HepG2 (cell line): ENCODE measurements around the gene TPI1. TPM values are rescaled to one million over a fixed set of nuclear protein-coding genes. Genes with fewer than 3 reads are reported as not detected.

Experiments used
- ARNTL ChIP-seq: sonication (generic); formaldehyde crosslinking; IDR thresholded peaks from 2 replicates; pipeline ENCODE4 v1.4.0; 2020; ENCODE audit warnings: mild to moderate bottlenecking, missing genetic modification reagents
- DBP ChIP-seq: sonication (generic); formaldehyde crosslinking; IDR thresholded peaks from 2 replicates; pipeline ENCODE4 v1.4.0; 2020; ENCODE audit warnings: missing genetic modification reagents; ENCODE audit errors: not compliant biosample characterization
- DMAP1 ChIP-seq: IDR thresholded peaks from 2 replicates; pipeline ENCODE4 v1.6.1; 2016
- FOXM1 ChIP-seq: sonication (generic); formaldehyde crosslinking; IDR thresholded peaks from 2 replicates; pipeline ENCODE4 v1.5.0; 2020; ENCODE audit warnings: missing genetic modification reagents
- KDM5B ChIP-seq: sonication (generic); formaldehyde crosslinking; IDR thresholded peaks from 2 replicates; pipeline ENCODE4 v1.4.0; 2020; ENCODE audit warnings: missing genetic modification reagents, mild to moderate bottlenecking, borderline replicate concordance
- MBNL3 ChIP-seq: fragments of 250-450 bp; sonication (Bioruptor Pico); conservative IDR thresholded peaks from 2 replicates; pipeline ENCODE4 v1.8.0; 2022; ENCODE audit warnings: mild to moderate bottlenecking, inconsistent platforms
- MLLT10 ChIP-seq: sonication (generic); formaldehyde crosslinking; IDR thresholded peaks from 2 replicates; pipeline ENCODE4 v1.4.0; 2020; ENCODE audit warnings: missing genetic modification reagents
- ZBTB14 ChIP-seq: sonication (generic); formaldehyde crosslinking; IDR thresholded peaks from 2 replicates; pipeline ENCODE4 v1.4.0; 2020; ENCODE audit warnings: missing genetic modification reagents
- ZEB1 ChIP-seq: IDR thresholded peaks from 2 replicates; pipeline ENCODE4 v1.6.1; 2012; ENCODE audit warnings: mild to moderate bottlenecking, low read depth, inconsistent platforms; ENCODE audit not compliant: insufficient replicate concordance
- ZNF12 ChIP-seq: sonication (generic); formaldehyde crosslinking; IDR thresholded peaks from 2 replicates; pipeline ENCODE4 v1.5.0; 2020; ENCODE audit warnings: missing genetic modification reagents
- ZNF142 ChIP-seq: sonication (generic); formaldehyde crosslinking; IDR thresholded peaks from 2 replicates; pipeline ENCODE4 v1.4.0; 2020; ENCODE audit warnings: missing genetic modification reagents
- ZNF775 ChIP-seq: sonication (generic); formaldehyde crosslinking; IDR thresholded peaks from 2 replicates; pipeline ENCODE4 v1.4.0; 2020; ENCODE audit warnings: missing genetic modification reagents, mild to moderate bottlenecking, moderate library complexity, borderline replicate concordance
- polyA plus RNA-seq, 8 experiments: library from polyadenylated mRNA; depleted of rRNA in 3 of 8; stranded (reverse) in 7 of 8; unstranded in 1 of 8; fragments of >200 nt; fragmentation: Illumina TruSeq in 4 of 8; extraction: Trizol in 4 of 8; gene quantifications; 2 replicates each; pipeline versions ENCODE4 v1.2.1 to v1.2.3, GENCODE V29; 2011 to 2016; ENCODE audit warnings: low read depth in 4 of 8, missing spikeins in 1 of 8, mixed read lengths in 1 of 8; ENCODE audit not compliant: insufficient read depth in 1 of 8
- total RNA-seq, 5 experiments: library from RNA; depleted of rRNA; stranded (reverse); fragments of >200 nt; fragmentation: Illumina TruSeq; extraction: Trizol; gene quantifications; 2 replicates each; pipeline ENCODE4 v1.2.3, GENCODE V29; 2016; ENCODE audit warnings: low read depth in 1 of 5
- TF ChIP-seq, protein P1 (sequence below): sonication (generic); formaldehyde crosslinking; conservative IDR thresholded peaks from 2 replicates; pipeline ENCODE4 v1.4.0; 2020; ENCODE audit warnings: missing genetic modification reagents
- TF ChIP-seq, protein P2 (sequence below): sonication (generic); formaldehyde crosslinking; conservative IDR thresholded peaks from 2 replicates; pipeline ENCODE4 v1.4.0; 2020; ENCODE audit warnings: missing genetic modification reagents
- TF ChIP-seq, protein P3 (sequence below): sonication (generic); formaldehyde crosslinking; IDR thresholded peaks from 2 replicates; pipeline ENCODE4 v1.5.0; 2020; ENCODE audit warnings: missing genetic modification reagents

The TPI1 gene
- total and polyA plus RNA-seq, 2 of the 13 experiments (the other 11 are each of a cell fraction or from before 2014, with no cell fraction given) = 945 to 2,535 TPM

DNA sequence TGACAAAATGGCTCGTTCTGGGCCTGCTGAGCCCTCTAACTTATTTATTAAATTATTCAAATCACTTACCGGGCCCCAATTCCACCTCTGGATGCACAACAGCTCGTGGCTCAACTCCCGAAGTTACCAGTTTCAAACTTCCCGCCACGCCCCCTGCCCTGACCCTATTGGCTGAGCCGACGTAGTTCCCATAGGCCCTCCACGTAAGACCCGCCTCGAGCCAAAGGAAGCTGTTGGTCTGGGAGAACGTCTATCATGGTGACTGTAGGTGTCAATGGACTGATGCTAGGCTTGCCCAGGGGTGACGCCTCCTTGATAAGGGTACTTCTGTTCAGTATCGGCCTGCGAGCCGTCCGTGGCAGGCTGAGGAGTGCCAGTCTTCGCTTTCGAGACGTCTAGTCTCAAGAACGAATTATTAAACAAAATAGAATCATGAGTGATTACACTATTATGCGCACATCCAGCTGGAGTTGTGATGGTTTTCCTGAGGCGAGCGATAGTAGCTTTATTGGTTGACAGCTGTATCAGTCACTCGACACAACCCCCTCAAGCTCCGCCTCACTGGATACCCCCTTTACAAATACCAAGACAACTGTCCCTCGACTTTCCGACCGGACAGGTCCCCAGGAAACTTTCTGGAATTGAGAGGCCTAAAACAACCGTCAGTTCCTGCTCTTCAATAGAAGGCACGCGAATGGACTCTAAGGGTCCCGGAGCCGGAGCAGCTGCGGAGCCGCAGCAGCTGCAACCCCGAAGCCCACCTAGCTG is 16.0 kb upstream of the TPI1 start, which contains the start of gene CDCA3 (continued):
- TF ChIP-seq ZBTB14 (CRISPR knock-in tag) (no peak), DBP (CRISPR knock-in tag) (no peak), ZNF142 (CRISPR knock-in tag) (no peak), MBNL3 (CRISPR knock-in tag) (no peak), ZNF12 (no peak), MLLT10 (CRISPR knock-in tag) (no peak), ZNF775 (CRISPR knock-in tag) (no peak), DMAP1 (CRISPR knock-in tag) (peak; percentile 68), ARNTL (CRISPR knock-in tag) (no peak; the same call in 1 of the 2 replicates), KDM5B (CRISPR knock-in tag) (no peak), ZEB1 (no peak), FOXM1 (CRISPR knock-in tag) (no peak)
- TF ChIP-seq, protein P1, sequence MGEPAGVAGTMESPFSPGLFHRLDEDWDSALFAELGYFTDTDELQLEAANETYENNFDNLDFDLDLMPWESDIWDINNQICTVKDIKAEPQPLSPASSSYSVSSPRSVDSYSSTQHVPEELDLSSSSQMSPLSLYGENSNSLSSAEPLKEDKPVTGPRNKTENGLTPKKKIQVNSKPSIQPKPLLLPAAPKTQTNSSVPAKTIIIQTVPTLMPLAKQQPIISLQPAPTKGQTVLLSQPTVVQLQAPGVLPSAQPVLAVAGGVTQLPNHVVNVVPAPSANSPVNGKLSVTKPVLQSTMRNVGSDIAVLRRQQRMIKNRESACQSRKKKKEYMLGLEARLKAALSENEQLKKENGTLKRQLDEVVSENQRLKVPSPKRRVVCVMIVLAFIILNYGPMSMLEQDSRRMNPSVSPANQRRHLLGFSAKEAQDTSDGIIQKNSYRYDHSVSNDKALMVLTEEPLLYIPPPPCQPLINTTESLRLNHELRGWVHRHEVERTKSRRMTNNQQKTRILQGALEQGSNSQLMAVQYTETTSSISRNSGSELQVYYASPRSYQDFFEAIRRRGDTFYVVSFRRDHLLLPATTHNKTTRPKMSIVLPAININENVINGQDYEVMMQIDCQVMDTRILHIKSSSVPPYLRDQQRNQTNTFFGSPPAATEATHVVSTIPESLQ (CRISPR knock-in tag) = no peak
- TF ChIP-seq, protein P2, sequence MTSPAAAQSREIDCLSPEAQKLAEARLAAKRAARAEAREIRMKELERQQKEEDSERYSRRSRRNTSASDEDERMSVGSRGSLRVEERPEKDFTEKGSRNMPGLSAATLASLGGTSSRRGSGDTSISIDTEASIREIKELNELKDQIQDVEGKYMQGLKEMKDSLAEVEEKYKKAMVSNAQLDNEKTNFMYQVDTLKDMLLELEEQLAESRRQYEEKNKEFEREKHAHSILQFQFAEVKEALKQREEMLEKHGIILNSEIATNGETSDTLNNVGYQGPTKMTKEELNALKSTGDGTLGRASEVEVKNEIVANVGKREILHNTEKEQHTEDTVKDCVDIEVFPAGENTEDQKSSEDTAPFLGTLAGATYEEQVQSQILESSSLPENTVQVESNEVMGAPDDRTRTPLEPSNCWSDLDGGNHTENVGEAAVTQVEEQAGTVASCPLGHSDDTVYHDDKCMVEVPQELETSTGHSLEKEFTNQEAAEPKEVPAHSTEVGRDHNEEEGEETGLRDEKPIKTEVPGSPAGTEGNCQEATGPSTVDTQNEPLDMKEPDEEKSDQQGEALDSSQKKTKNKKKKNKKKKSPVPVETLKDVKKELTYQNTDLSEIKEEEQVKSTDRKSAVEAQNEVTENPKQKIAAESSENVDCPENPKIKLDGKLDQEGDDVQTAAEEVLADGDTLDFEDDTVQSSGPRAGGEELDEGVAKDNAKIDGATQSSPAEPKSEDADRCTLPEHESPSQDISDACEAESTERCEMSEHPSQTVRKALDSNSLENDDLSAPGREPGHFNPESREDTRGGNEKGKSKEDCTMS = no peak
- TF ChIP-seq, protein P3, sequence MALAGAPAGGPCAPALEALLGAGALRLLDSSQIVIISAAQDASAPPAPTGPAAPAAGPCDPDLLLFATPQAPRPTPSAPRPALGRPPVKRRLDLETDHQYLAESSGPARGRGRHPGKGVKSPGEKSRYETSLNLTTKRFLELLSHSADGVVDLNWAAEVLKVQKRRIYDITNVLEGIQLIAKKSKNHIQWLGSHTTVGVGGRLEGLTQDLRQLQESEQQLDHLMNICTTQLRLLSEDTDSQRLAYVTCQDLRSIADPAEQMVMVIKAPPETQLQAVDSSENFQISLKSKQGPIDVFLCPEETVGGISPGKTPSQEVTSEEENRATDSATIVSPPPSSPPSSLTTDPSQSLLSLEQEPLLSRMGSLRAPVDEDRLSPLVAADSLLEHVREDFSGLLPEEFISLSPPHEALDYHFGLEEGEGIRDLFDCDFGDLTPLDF (CRISPR knock-in tag) = peak; percentile 82
